ENCODE results near the gene SLC27A3. TPM values are rescaled to one million over a fixed set of nuclear protein-coding genes. Genes with fewer than 3 reads are reported as not detected.

Gene SLC27A3
- total RNA-seq, 2 experiments from 2014 or later = 5.9 to 9.3 TPM

Other genes starting within 250 kb of the SLC27A3 start
- 100 to 1,000 TPM; 219 to 349 TPM for gene S100A6, start 239.4 kb upstream of the SLC27A3 start, total RNA-seq
- gene S100A5, start 234.5 kb upstream of the SLC27A3 start, total RNA-seq = 1 to 10 TPM; 2.4 to 3.4 TPM
- 100 to 1,000 TPM in 1 of 2 experiments, 10 to 100 TPM in 1; 84.8 to 166 TPM for gene S100A4, start 229.6 kb upstream of the SLC27A3 start, total RNA-seq
- gene S100A3, start 226.1 kb upstream of the SLC27A3 start, total RNA-seq = not detected
- 1 to 10 TPM; 3.3 to 7.0 TPM for gene S100A2, start 209.6 kb upstream of the SLC27A3 start, total RNA-seq
- not detected for gene S100A16, start 162.3 kb upstream of the SLC27A3 start, total RNA-seq
- under 1 TPM; 0.14 to 0.34 TPM for gene S100A14, start 159.1 kb upstream of the SLC27A3 start, total RNA-seq
- 1 to 10 TPM; 5.4 TPM for gene S100A13, start 147.9 kb upstream of the SLC27A3 start, total RNA-seq
- not detected for gene S100A1, start 147.0 kb upstream of the SLC27A3 start, total RNA-seq
- gene CHTOP, start 141.3 kb upstream of the SLC27A3 start, total RNA-seq = 10 to 100 TPM; 85.1 to 91.4 TPM
- gene SNAPIN, start 116.7 kb upstream of the SLC27A3 start, total RNA-seq = 10 to 100 TPM; 34.2 to 38.4 TPM
- 100 to 1,000 TPM; 325 to 435 TPM for gene ILF2, start 104.4 kb upstream of the SLC27A3 start, total RNA-seq
- gene NPR1, start 96.7 kb upstream of the SLC27A3 start, total RNA-seq = under 1 TPM; 0.04 to 0.11 TPM
- gene INTS3, start 47.4 kb upstream of the SLC27A3 start, total RNA-seq = 10 to 100 TPM; 52.0 to 58.0 TPM
- 10 to 100 TPM; 57.0 to 63.9 TPM for gene GATAD2B, start 147.6 kb downstream of the SLC27A3 start, total RNA-seq
- 100 to 1,000 TPM; 100 to 110 TPM for gene DENND4B, start 171.3 kb downstream of the SLC27A3 start, total RNA-seq
- gene CRTC2, start 183.2 kb downstream of the SLC27A3 start, total RNA-seq = 10 to 100 TPM; 60.6 to 80.4 TPM
- gene SLC39A1, start 188.1 kb downstream of the SLC27A3 start, total RNA-seq = 10 to 100 TPM; 64.4 to 65.5 TPM
- gene CREB3L4, start 192.5 kb downstream of the SLC27A3 start, total RNA-seq = 1 to 10 TPM; 8.5 to 9.1 TPM
- gene JTB, start 202.3 kb downstream of the SLC27A3 start, total RNA-seq = 100 to 1,000 TPM; 107 to 145 TPM
- gene RAB13, start 210.9 kb downstream of the SLC27A3 start, total RNA-seq = 10 to 100 TPM; 16.6 to 19.0 TPM
- 1,000 to 10,000 TPM; 1,867 to 2,094 TPM for gene RPS27, start 215.4 kb downstream of the SLC27A3 start, total RNA-seq

Data from activated CD4-positive, alpha-beta T cell treated with anti-CD3 and anti-CD28 coated beads for 36 hours (primary cell).